GM13976 (cell line): Measurements from ENCODE around the gene SPATA9.

Experiments used
- DNase-seq: peaks from one replicate; pipeline ENCODE4 v3.0.0; 2012; ENCODE audit warnings: low spot score
- in situ Hi-C: fragments of 300-500 bp; cut with MboI; formaldehyde crosslinking; loops from one replicate; pipeline ENCODE4 v1.12.0; 2022; ENCODE audit warnings: low sequenced_read_pairs, mixed read lengths, inconsistent platforms; ENCODE audit not compliant: unreplicated experiment
- TF ChIP-seq, protein P1 (sequence below): IDR thresholded peaks from 2 replicates; pipeline ENCODE4 v1.5.1; 2012; ENCODE audit warnings: borderline replicate concordance, mild to moderate bottlenecking; ENCODE audit not compliant: insufficient read depth; ENCODE audit errors: extremely low read depth, missing control alignments, control extremely low read depth

SPATA9 gene

DNA sequence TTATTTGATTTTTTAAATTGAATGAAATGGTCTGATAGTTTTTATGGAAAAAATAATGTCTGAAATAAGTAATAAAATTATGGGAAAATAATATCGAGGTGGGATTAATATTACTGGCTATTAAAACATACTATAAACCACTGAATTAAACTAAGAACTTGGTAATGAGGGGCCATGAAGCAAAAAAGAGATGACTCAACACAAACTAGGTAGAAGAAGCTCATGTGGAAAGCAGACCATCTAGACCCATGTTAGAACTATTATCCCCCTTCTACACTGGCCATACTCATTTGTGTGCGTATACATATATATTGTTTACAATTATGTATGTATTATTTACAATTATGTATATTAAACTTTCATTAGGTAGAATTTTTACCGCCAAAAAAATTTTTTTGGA, 71.4 kb downstream of the SPATA9 start:
- in situ Hi-C loops: no loop called here
- TF ChIP-seq, protein P1, sequence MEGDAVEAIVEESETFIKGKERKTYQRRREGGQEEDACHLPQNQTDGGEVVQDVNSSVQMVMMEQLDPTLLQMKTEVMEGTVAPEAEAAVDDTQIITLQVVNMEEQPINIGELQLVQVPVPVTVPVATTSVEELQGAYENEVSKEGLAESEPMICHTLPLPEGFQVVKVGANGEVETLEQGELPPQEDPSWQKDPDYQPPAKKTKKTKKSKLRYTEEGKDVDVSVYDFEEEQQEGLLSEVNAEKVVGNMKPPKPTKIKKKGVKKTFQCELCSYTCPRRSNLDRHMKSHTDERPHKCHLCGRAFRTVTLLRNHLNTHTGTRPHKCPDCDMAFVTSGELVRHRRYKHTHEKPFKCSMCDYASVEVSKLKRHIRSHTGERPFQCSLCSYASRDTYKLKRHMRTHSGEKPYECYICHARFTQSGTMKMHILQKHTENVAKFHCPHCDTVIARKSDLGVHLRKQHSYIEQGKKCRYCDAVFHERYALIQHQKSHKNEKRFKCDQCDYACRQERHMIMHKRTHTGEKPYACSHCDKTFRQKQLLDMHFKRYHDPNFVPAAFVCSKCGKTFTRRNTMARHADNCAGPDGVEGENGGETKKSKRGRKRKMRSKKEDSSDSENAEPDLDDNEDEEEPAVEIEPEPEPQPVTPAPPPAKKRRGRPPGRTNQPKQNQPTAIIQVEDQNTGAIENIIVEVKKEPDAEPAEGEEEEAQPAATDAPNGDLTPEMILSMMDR: no peak
- no peak for DNase-seq

DNA sequence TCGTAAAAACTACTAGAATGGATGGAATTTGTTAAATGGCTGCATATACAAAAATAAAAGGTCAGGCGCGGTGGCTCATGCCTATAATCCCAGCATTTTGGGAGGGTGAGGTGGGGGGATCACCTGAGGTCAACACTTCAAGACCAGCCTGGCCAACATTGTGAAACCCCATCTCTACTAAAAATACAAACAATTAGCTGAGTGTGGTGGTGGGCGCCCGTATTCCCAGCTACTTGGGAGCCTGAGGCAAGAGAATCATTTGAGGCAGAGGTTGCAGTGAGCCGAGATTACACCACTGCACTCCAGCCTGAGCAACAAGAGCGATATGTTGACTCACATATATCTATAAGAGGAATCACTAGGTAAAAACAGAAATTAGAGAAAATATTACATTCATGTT, 72.2 kb downstream of the SPATA9 start:
- no peak for DNase-seq
- in situ Hi-C loops: no loop called here
- TF ChIP-seq, protein P1: no peak

DNA sequence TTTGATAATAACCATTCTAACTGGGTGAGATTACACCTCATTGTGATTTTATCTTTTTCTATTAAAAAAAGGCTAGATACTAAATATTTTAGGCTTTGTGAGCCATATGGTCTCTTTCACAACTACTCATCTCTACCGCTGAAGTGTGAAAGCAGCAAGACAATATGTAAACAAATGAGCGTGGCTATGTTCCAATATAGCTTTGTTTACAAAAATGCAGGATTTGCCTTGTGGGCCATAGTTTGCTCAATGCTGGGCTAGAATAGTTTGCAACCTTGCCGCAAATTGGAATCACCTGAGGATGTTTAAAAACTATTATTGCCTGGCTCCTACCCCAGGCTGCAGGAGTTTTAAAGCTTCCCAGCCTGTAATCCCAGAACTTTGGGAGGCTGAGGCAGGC, 73.1 kb downstream of the SPATA9 start:
- TF ChIP-seq, protein P1: no peak
- in situ Hi-C loops: no loop called here
- DNase-seq: no peak
